Calu3 (cell line): ENCODE data around the gene CNTD1. TPM values are rescaled to one million over a fixed set of nuclear protein-coding genes. Genes with fewer than 3 reads are reported as not detected.

ENCODE experiments used
- BruUV-seq: library from RNA; stranded (reverse); fragments of 400-500 nt; replicated peaks from 2 replicates; lab custom pipeline; 2021; lab: Mats Ljungman, UMichigan
- CTCF ChIA-PET: fragments of 300-600 bp; sonication (Branson Sonifier 250); formaldehyde crosslinking; loops from one replicate; lab custom pipeline; 2022; ENCODE audit warnings: antibody characterized with exemption; lab: Charles Lee
- DNase-seq: peaks from one replicate; pipeline ENCODE4 v3.0.0; 2022
- H3K27ac Mint-ChIP-seq: one replicate; pipeline ENCODE4 v1.8.0; 2022; ENCODE audit warnings: mixed read lengths; ENCODE audit not compliant: unreplicated experiment
- H3K27me3 Mint-ChIP-seq: one replicate; pipeline ENCODE4 v1.8.0; 2022; ENCODE audit warnings: mixed read lengths; ENCODE audit not compliant: unreplicated experiment
- H3K36me3 Mint-ChIP-seq: one replicate; pipeline ENCODE4 v1.8.0; 2022; ENCODE audit warnings: mild to moderate bottlenecking, moderate library complexity, mixed read lengths; ENCODE audit not compliant: insufficient read depth, unreplicated experiment
- H3K4me1 Mint-ChIP-seq: one replicate; pipeline ENCODE4 v1.8.0; 2022; ENCODE audit warnings: mild to moderate bottlenecking, low read depth, mixed read lengths; ENCODE audit not compliant: unreplicated experiment
- H3K4me3 Mint-ChIP-seq: one replicate; pipeline ENCODE4 v1.8.0; 2022; ENCODE audit warnings: mild to moderate bottlenecking, low read depth, moderate library complexity, mixed read lengths; ENCODE audit not compliant: unreplicated experiment
- H3K9me3 Mint-ChIP-seq: one replicate; pipeline ENCODE4 v1.8.0; 2022; ENCODE audit warnings: low read depth, mixed read lengths; ENCODE audit not compliant: unreplicated experiment
- CTCF ChIP-seq: fragments of 200-600 bp; IDR thresholded peaks from one replicate; pipeline ENCODE4 v1.8.0; 2022; ENCODE audit warnings: antibody characterized with exemption; ENCODE audit not compliant: unreplicated experiment
- intact Hi-C: fragments of 100-400 bp; cut with micrococcal nuclease; formaldehyde crosslinking; loops from one replicate; pipeline ENCODE4 v1.10.0; 2022; ENCODE audit not compliant: unreplicated experiment
- total RNA-seq: library from RNA; stranded (reverse); gene quantifications from 2 replicates; pipeline ENCODE4 v1.2.3, GENCODE V29; 2022

Gene CNTD1
- total RNA-seq, 1 experiment from 2014 or later: 0.54 TPM

DNA sequence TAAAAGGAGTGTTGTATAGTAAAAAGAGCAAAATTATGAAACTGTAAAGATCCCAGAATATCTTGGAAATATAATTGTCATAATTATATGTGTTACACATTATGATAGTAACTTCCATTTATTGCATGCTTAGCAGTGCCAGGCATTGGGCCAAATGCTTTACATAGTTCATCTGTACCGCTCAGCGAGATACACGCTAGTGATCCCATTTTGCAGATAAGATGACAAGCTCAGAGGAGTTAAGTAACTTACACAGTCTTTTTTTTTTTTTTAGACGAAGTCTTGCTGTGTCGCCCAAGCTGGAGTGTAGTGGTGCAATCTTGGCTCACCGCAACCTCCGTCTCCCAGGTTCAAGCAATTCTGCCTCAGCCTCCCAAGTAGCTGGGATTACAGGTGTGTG lies 47.0 kb upstream of the CNTD1 start:
- CTCF ChIA-PET: interaction anchor here (0.6 to 2.0 kb wide), 4 partner anchors 8 to 941 kb away, joined by 3 to 8 read pairs (median 5); partner anchors contain the start of gene PSMC3IP
- no peak for TF ChIP-seq CTCF
- peaks cover 79% of the 10 kb centered on the region for H3K27me3 Mint-ChIP-seq
- H3K9me3 Mint-ChIP-seq: no peaks in the 10 kb centered on the region
- H3K27ac Mint-ChIP-seq: no peak overlapping the region
- no TSS peak for BruUV-seq
- no peaks in the 10 kb centered on the region for H3K4me1 Mint-ChIP-seq
- intact Hi-C loops: no loop called here
- H3K4me3 Mint-ChIP-seq: no peak overlapping the region
- DNase-seq: no peak
- no peaks in the 10 kb centered on the region for H3K36me3 Mint-ChIP-seq

DNA sequence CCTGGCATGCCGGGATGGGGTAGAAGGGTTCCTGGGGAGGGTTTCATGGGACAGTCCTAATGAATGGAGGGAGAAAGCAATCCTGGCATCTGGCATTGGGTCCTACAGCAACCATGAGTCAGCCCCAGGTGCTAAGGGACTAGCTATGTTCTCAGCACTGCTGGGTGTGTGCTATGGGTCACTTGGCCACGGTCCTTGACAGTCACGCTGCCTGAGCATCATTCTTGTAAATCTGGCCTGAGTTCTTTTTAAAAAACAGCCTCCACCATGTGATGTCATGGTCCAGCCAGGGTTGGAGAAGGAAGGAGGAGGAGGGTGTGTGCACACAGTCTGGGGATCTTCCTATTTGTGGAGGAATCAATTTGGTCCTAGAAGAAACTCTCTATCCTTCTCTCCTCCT lies 43.9 kb upstream of the CNTD1 start:
- Mint-ChIP-seq H3K36me3 (no peaks in the 10 kb centered on the region), H3K4me1 (peaks cover 7% of the 10 kb centered on the region), H3K27me3 (peaks cover 74% of the 10 kb centered on the region), H3K4me3 (no peak overlapping the region), H3K9me3 (no peaks in the 10 kb centered on the region), H3K27ac (no peak overlapping the region)
- intact Hi-C loops: no loop called here
- DNase-seq: no peak
- CTCF ChIA-PET: interaction anchor here (0.6 to 1.9 kb wide), 4 partner anchors 9 to 80 kb away, joined by 3 to 10 read pairs (median 3); partner anchors contain the start of genes BECN1 and VPS25
- TF ChIP-seq CTCF: no peak
- no TSS peak for BruUV-seq

GRCh38 chr17:42759982-42760651 lies 38.5 kb upstream of the CNTD1 start:
- BruUV-seq: no TSS peak
- no peak overlapping the region for H3K4me3 Mint-ChIP-seq
- CTCF ChIA-PET: interaction anchor here (0.5 to 3.7 kb wide), 5 partner anchors 9 to 217 kb away, joined by 3 to 19 read pairs (median 6); partner anchors contain the start of gene PSMC3IP

More at GRCh38 chr17:42759982-42760651, 38.5 kb upstream of the CNTD1 start:
- Mint-ChIP-seq H3K9me3 (no peaks in the 10 kb centered on the region), H3K27me3 (peaks cover 93% of the 10 kb centered on the region), H3K36me3 (no peaks in the 10 kb centered on the region), H3K27ac (no peak overlapping the region), H3K4me1 (peaks cover 12% of the 10 kb centered on the region)
- DNase-seq: no peak
- intact Hi-C loops: loop anchor here (10.0 kb wide), 2 partner anchors 55 to 85 kb away; partner anchors contain the start of gene PLEKHH3
- no peak for TF ChIP-seq CTCF
